Measurements from ENCODE around the gene KIAA1217.

The KIAA1217 gene

DNA sequence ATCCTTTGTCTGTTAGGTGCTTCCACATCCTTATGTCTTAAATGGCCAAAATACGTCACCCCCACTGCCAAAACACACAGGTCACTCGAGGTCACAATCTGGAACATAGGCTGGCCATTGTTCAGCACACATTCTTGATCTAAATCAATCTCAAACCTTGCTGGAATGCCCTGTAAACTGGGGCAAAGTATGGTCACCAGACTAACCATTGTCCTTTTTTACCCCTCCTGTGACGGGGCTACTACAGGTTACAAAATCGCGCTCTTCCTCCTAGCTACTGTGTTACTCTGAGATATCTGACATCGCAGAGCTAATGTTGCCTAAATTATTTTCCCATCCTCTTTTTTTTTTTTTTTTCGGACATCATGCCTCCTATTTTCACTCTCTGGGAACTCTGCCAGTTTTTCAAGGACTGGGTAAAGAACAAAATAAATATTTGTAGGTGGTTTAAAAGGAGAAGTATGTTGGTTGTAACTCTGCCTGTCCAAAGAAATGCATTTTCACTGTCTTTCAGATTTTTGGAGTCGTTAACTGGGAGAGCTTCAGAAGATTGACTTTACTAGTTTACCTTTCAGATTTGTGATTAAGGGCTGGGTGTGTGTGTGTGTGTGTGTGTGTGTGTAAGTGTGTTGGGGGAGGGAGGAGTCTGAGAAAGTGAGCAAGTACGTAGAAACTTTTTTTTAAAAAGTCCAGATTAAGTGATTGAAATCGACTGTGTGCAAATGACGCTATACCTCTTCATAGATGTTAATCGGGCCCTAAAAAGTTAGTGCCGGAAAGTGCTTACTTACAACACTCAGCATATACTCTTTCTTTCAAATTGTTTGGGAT, 942 bp upstream of the KIAA1217 start:
- DNase-seq (ENCODE audit: low read depth, low spot score): peak; percentile 42
- TF ChIP-seq, protein P1, sequence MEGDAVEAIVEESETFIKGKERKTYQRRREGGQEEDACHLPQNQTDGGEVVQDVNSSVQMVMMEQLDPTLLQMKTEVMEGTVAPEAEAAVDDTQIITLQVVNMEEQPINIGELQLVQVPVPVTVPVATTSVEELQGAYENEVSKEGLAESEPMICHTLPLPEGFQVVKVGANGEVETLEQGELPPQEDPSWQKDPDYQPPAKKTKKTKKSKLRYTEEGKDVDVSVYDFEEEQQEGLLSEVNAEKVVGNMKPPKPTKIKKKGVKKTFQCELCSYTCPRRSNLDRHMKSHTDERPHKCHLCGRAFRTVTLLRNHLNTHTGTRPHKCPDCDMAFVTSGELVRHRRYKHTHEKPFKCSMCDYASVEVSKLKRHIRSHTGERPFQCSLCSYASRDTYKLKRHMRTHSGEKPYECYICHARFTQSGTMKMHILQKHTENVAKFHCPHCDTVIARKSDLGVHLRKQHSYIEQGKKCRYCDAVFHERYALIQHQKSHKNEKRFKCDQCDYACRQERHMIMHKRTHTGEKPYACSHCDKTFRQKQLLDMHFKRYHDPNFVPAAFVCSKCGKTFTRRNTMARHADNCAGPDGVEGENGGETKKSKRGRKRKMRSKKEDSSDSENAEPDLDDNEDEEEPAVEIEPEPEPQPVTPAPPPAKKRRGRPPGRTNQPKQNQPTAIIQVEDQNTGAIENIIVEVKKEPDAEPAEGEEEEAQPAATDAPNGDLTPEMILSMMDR (IDR thresholded peaks at IDR 0.05; ENCODE audit: low read depth, low read length): no peak
- H3K4me3 ChIP-seq (ENCODE audit: low read depth, low read length): no peak overlapping the region
- in situ Hi-C loops (cut with HindIII; ENCODE audit: low sequenced_read_pairs): no loop called here

DNA sequence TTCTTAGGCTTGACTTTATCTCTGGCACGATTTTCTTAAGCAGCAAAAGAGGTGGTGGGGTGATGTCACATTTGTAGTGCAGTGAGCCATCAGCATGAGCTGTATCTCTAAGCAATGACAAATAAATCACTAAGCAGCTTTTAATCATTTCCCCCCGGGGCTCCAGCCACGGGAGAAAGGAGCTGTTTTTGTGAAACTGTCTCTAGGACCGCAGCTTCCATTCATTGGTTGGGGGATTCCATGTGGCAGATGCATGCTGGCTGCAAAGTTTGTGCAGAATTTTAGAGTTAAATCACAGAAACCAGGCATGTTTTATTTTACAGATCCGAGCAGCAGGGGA, 464 bp downstream of the KIAA1217 start:
- TF ChIP-seq, protein P1 (IDR thresholded peaks at IDR 0.05; ENCODE audit: low read depth, low read length): no peak
- peak overlapping the region; percentile 56 for H3K4me3 ChIP-seq (ENCODE audit: low read depth, low read length)
- in situ Hi-C loops (cut with HindIII; ENCODE audit: low sequenced_read_pairs): no loop called here
- DNase-seq (ENCODE audit: low read depth, low spot score): no peak

DNA sequence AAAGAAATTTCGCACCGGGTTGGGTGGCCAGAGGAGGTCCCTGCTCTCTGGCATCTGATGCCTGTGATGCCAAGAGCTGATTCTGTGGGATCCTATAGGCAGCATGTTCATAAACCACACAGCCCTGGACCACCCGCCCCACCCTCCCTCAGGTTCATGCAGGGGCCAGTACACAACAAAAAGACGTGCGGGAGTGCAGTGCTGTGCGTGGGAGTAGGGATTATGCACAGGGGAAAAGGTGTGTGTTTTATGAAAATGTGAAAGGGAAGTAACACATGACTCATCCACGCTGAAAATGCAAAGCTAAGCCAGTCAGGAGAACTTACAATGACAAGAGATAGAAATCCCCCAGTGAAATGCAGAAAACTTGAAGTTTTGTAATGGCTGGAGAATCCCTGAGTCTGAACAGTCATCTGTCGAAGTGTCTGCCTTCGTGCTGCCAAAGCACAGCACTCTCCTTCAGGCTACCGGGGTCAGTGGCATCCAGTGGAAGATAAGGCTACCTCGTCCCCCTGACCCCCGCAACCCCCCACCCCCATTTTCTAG, 1.1 kb downstream of the KIAA1217 start:
- in situ Hi-C loops (cut with HindIII; ENCODE audit: low sequenced_read_pairs): no loop called here
- DNase-seq (ENCODE audit: low read depth, low spot score): peak; percentile 71
- peak overlapping the region; percentile 56 for H3K4me3 ChIP-seq (ENCODE audit: low read depth, low read length)
- TF ChIP-seq, protein P1 (IDR thresholded peaks at IDR 0.05; ENCODE audit: low read depth, low read length): no peak

DNA sequence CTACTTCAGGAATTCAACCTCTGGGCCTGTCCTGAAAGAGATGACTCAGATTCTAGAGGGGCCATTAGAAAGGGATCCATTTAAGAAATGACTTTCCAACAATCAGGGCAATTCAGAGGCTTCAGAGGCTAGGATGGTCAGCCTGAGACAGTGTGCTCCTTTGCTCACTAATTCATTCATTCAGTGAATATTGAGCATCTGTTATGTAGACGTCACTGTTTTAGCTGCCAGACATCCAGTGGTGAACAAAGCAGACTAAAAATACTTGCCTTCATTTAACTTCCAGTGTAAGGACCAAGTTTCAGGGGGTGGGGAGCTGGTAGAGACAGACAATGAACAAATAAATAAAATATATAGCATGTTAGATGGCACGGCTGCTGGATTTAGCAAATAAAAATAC, 1.6 kb downstream of the KIAA1217 start:
- TF ChIP-seq, protein P1 (IDR thresholded peaks at IDR 0.05; ENCODE audit: low read depth, low read length): no peak
- in situ Hi-C loops (cut with HindIII; ENCODE audit: low sequenced_read_pairs): no loop called here
- peak; percentile 12 for DNase-seq (ENCODE audit: low read depth, low spot score)
- peak overlapping the region; percentile 56 for H3K4me3 ChIP-seq (ENCODE audit: low read depth, low read length)

DNA sequence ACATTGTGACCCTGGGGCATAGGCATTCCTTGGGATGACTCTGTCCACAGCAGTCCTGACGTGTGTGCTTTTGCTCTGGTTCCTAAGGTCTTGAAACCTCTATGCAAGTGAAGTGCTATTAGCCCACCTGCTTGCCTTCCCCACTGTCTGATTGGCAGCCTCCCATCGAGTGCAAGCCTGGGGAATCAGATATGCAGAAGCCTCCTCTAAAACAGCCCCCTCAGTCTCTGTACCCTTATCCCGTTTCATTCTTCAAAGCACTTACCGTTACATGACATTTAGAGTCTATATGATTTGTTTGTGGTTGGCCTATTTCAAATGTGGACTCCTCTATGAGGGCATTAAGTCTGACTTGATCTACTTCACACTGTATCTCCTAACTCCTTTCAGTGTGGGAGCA, 4.3 kb downstream of the KIAA1217 start:
- TF ChIP-seq, protein P1 (IDR thresholded peaks at IDR 0.05; ENCODE audit: low read depth, low read length): no peak
- in situ Hi-C loops (cut with HindIII; ENCODE audit: low sequenced_read_pairs): no loop called here
- H3K4me3 ChIP-seq (ENCODE audit: low read depth, low read length): no peak overlapping the region
- no peak for DNase-seq (ENCODE audit: low read depth, low spot score)

DNA sequence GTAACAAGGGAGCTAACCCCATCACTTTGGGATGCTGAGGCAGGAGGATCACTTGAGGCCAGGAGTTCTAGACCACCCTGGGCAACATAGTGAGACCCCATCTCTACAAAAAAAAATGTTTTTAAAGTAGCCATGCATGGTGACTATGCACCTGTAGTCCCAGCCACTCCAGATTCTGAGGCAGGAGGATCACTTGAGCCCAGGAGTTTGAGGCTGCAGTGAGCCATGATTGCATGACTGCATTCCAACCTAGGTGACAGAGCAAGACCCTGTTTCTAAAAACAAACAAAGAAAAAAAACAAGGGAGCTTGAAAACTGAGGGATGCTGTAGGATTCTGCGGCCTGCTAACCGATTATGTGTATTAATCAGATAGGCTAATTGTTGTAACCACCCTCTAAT, 4.9 kb downstream of the KIAA1217 start:
- TF ChIP-seq, protein P1 (IDR thresholded peaks at IDR 0.05; ENCODE audit: low read depth, low read length): no peak
- in situ Hi-C loops (cut with HindIII; ENCODE audit: low sequenced_read_pairs): no loop called here

More for the DNA sequence above, 4.9 kb downstream of the KIAA1217 start:
- no peak for DNase-seq (ENCODE audit: low read depth, low spot score)
- no peak overlapping the region for H3K4me3 ChIP-seq (ENCODE audit: low read depth, low read length)

Data from astrocyte of the spinal cord (primary cell).